ENCODE data around the gene ZNF148. TPM values are rescaled to one million over a fixed set of nuclear protein-coding genes. Genes with fewer than 3 reads are reported as not detected.

The ZNF148 gene
- polyA plus RNA-seq, 2 donors, result 2.6 to 3.6 TPM

DNA sequence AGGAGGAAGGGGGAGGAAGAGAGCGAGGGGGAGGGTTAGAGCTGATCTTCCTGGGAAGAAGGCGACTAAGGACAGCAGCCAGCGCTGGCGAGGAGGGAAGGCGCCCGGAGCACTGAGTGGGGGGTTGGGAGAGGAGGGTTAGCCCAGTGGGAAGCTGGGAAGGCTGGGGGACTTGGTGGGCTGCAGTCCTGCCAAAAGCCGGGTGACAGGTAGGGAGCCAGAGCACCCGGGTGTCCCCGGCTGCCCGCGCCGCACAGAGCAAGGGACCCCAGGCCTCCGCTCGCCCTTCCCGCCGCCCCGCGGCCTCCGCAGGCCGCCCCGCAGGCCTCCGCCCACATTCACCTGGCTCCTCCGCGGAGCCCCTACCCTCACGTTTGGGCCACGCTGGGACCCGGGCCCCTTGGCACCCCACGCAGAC, 163.0 kb downstream of the ZNF148 start:
- Histone ChIP-seq H3K27ac (ENCODE audit: low read depth in 2 of 2, low read length in 1 of 2) (no peak overlapping the region), H3K4me3 (ENCODE audit: low read depth in 1 of 2, low read length in 2 of 2) (peak overlapping the region; percentile 62 to 70), H3K36me3 (ENCODE audit: control insufficient read depth in 2 of 2, insufficient read depth in 2 of 2, low read length in 1 of 2) (no peaks in the 10 kb centered on the region), H3K4me1 (ENCODE audit: control insufficient read depth in 2 of 2, insufficient read depth in 2 of 2, low read length in 1 of 2) (peaks cover 0 to 6% of the 10 kb centered on the region in 2 donors), H3K9me3 (ENCODE audit: control insufficient read depth in 2 of 2, insufficient read depth in 1 of 2, low read depth in 1 of 2, low read length in 1 of 2) (no peaks in the 10 kb centered on the region), H3K27me3 (ENCODE audit: control insufficient read depth in 1 of 2, insufficient read depth in 2 of 2, low read length in 2 of 2) (peaks cover 0 to 3% of the 10 kb centered on the region in 2 donors)
- WGBS, 2 donors, result 3 to 6% methylated on average over 14 to 28 of the region's 28 CpGs

DNA sequence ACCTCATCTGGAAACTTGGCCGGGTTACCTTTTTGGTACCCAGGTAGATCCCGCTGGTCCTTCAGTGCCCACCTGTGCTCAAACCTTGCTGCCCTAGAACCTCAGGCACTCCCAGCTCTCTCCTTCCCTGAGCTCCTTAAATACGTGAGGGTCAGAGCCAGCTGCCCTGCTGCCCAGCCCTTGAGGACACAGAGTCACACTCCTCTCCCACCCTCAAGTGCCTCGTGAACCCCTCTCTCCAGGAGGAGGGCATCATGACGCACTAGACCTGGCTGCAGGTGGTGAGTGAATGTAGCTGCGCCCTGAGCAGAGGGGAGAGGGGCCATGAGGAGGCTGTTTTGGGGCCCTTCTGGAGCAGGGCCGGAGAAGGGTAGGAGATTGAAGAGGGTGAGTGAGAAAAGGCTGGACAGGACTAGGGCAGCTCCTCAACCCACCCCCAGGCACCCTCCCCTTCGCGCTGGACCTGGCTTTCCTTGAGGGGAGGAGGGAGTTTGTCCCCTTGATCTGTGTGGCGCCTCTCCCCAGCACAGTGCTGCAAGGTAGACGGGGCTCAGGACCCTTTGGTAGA, 163.5 kb downstream of the ZNF148 start:
- Histone ChIP-seq H3K4me3 (ENCODE audit: low read depth in 1 of 2, low read length in 2 of 2) (peak overlapping the region; percentile 62 to 70), H3K4me1 (ENCODE audit: control insufficient read depth in 2 of 2, insufficient read depth in 2 of 2, low read length in 1 of 2) (peaks cover 0 to 6% of the 10 kb centered on the region in 2 donors), H3K9me3 (ENCODE audit: control insufficient read depth in 2 of 2, insufficient read depth in 1 of 2, low read depth in 1 of 2, low read length in 1 of 2) (no peaks in the 10 kb centered on the region), H3K27me3 (ENCODE audit: control insufficient read depth in 1 of 2, insufficient read depth in 2 of 2, low read length in 2 of 2) (peaks cover 0 to 3% of the 10 kb centered on the region in 2 donors), H3K27ac (ENCODE audit: low read depth in 2 of 2, low read length in 1 of 2) (no peak overlapping the region), H3K36me3 (ENCODE audit: control insufficient read depth in 2 of 2, insufficient read depth in 2 of 2, low read length in 1 of 2) (no peaks in the 10 kb centered on the region)
- WGBS, 2 donors, result 59 to 65% methylated on average over 11 of the region's 11 CpGs

DNA sequence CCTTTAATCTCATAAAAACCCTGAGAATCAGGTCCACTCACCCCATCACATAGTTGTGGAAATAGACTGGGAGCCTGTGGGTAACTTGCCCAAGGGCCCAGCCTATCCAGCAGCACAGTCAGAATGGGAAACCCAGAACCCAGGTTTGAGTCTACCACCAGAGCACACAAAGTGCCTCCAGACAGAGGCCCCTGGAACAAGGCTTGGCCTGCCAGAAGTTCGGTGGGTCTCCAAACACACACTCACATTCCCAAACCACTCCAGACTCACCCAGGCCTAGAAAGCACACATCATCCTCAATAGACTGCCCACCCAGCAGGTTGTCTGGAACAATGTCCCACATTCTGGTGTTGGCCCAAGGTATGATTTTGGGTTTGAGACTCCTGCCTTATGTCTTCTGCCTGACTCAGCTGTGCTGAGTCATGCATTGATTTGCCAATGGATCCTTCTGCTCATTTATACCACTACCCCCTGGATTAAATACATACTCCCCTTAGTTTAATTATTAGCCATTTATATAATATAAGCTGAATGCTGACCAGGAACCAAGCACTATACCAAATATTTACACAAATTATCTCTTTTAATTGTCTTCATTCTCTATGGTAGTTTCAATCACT, 167.1 kb downstream of the ZNF148 start:
- 95 to 100% methylated on average over 1 of the region's 1 CpG for WGBS, 2 donors
- Histone ChIP-seq H3K4me1 (ENCODE audit: control insufficient read depth in 2 of 2, insufficient read depth in 2 of 2, low read length in 1 of 2) (peaks cover 0 to 6% of the 10 kb centered on the region in 2 donors), H3K36me3 (ENCODE audit: control insufficient read depth in 2 of 2, insufficient read depth in 2 of 2, low read length in 1 of 2) (no peaks in the 10 kb centered on the region), H3K27ac (ENCODE audit: low read depth in 2 of 2, low read length in 1 of 2) (no peak overlapping the region), H3K27me3 (ENCODE audit: control insufficient read depth in 1 of 2, insufficient read depth in 2 of 2, low read length in 2 of 2) (peaks cover 0 to 3% of the 10 kb centered on the region in 2 donors), H3K4me3 (ENCODE audit: low read depth in 1 of 2, low read length in 2 of 2) (no peak overlapping the region), H3K9me3 (ENCODE audit: control insufficient read depth in 2 of 2, insufficient read depth in 1 of 2, low read depth in 1 of 2, low read length in 1 of 2) (no peaks in the 10 kb centered on the region)

DNA sequence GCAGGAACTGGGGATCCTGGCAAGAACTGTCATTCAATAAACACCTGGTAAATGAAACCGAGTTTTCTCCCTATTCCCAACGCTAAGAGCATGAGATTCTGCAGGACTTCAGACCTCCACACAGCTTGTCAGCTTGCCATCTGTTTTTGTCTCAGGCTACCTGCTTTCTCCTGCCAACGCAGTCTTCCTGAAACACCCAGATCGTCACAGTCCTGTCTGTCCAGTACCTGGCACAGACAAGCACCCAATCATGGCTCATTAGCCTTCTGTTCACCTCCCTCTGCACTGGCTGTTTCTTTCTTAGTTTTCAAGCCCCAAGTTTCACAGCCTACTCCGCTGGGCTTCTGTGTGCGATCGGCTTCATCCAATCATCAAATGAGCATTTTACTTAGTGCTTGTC, 167.6 kb downstream of the ZNF148 start:
- H3K9me3 ChIP-seq (ENCODE audit: control insufficient read depth in 2 of 2, insufficient read depth in 1 of 2, low read depth in 1 of 2, low read length in 1 of 2), result no peaks in the 10 kb centered on the region
- no peaks in the 10 kb centered on the region for H3K36me3 ChIP-seq (ENCODE audit: control insufficient read depth in 2 of 2, insufficient read depth in 2 of 2, low read length in 1 of 2)
- WGBS, 2 donors, result 67 to 72% methylated on average over 7 of the region's 7 CpGs
- H3K4me3 ChIP-seq (ENCODE audit: low read depth in 1 of 2, low read length in 2 of 2), result no peak overlapping the region
- H3K27me3 ChIP-seq (ENCODE audit: control insufficient read depth in 1 of 2, insufficient read depth in 2 of 2, low read length in 2 of 2), result peaks cover 0 to 3% of the 10 kb centered on the region in 2 donors
- no peak overlapping the region for H3K27ac ChIP-seq (ENCODE audit: low read depth in 2 of 2, low read length in 1 of 2)
- peaks cover 0 to 6% of the 10 kb centered on the region in 2 donors for H3K4me1 ChIP-seq (ENCODE audit: control insufficient read depth in 2 of 2, insufficient read depth in 2 of 2, low read length in 1 of 2)

DNA sequence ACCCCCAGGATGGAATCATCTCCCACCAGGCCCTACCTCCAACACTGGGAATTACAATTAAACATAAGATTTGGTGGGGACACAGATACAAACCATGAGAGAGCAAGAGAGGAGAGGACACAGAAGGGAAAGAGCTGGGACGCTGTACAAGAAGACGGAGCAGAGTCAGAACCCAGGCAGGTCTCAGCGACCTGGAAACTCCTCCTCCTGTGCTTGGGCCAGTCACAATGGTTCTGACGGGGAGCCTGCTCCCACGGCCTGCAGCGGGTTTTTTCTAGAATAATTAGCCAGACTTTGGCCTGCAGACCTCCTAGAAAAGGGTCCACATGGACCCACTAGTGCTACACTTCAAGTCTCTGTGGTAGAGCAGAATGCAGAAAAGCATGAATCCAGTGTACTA, 168.2 kb downstream of the ZNF148 start:
- Histone ChIP-seq H3K36me3 (ENCODE audit: control insufficient read depth in 2 of 2, insufficient read depth in 2 of 2, low read length in 1 of 2) (no peaks in the 10 kb centered on the region), H3K4me1 (ENCODE audit: control insufficient read depth in 2 of 2, insufficient read depth in 2 of 2, low read length in 1 of 2) (peaks cover 0 to 5% of the 10 kb centered on the region in 2 donors), H3K4me3 (ENCODE audit: low read depth in 1 of 2, low read length in 2 of 2) (no peak overlapping the region), H3K27ac (ENCODE audit: low read depth in 2 of 2, low read length in 1 of 2) (no peak overlapping the region), H3K9me3 (ENCODE audit: control insufficient read depth in 2 of 2, insufficient read depth in 1 of 2, low read depth in 1 of 2, low read length in 1 of 2) (no peaks in the 10 kb centered on the region), H3K27me3 (ENCODE audit: control insufficient read depth in 1 of 2, insufficient read depth in 2 of 2, low read length in 2 of 2) (peaks cover 0 to 3% of the 10 kb centered on the region in 2 donors)
- 61 to 70% methylated on average over 6 of the region's 6 CpGs for WGBS, 2 donors

DNA sequence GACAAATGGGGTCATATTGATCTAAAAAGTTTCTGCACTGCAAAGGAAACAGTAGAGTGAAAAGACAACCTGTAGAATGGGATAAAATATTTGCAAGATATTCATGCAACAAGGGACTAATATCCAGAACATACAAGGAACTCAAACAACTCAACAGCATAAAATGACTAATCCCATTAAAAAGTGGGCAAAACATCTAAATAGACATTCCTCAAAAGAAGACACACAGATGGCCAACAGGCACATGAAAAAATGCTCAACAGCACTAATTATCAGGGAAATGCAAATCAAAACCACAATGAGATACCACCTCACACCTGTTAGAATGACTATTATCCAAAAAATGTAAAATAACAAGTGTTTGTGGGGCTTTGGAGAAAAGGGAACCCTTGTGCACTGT, 171.4 kb downstream of the ZNF148 start:
- no peaks in the 10 kb centered on the region for H3K4me1 ChIP-seq (ENCODE audit: control insufficient read depth in 2 of 2, insufficient read depth in 2 of 2, low read length in 1 of 2)
- H3K9me3 ChIP-seq (ENCODE audit: control insufficient read depth in 2 of 2, insufficient read depth in 1 of 2, low read depth in 1 of 2, low read length in 1 of 2), result no peaks in the 10 kb centered on the region
- no peak overlapping the region for H3K27ac ChIP-seq (ENCODE audit: low read depth in 2 of 2, low read length in 1 of 2)
- no peaks in the 10 kb centered on the region for H3K27me3 ChIP-seq (ENCODE audit: control insufficient read depth in 1 of 2, insufficient read depth in 2 of 2, low read length in 2 of 2)
- no peak overlapping the region for H3K4me3 ChIP-seq (ENCODE audit: low read depth in 1 of 2, low read length in 2 of 2)
- H3K36me3 ChIP-seq (ENCODE audit: control insufficient read depth in 2 of 2, insufficient read depth in 2 of 2, low read length in 1 of 2), result no peaks in the 10 kb centered on the region

DNA sequence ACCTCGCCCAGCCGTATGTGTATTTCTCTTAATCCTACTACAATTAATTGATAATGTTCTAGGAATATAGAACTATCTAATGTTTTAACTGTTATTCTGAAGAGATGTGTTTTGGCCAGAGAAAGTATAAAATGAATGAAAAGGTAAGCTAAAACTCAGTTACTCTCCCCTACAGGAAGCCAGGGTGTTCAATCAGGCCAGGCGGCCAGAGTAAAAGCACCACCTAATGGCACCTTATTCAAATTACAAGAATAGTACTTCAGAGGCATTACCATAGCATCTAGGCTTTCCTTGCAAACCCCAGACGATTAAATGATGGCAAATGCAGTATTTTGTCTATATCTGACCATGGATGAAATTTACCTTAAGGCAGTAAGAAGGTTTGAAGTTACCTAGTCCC, 172.9 kb downstream of the ZNF148 start:
- no peaks in the 10 kb centered on the region for H3K4me1 ChIP-seq (ENCODE audit: control insufficient read depth in 2 of 2, insufficient read depth in 2 of 2, low read length in 1 of 2)
- no peak overlapping the region for H3K27ac ChIP-seq (ENCODE audit: low read depth in 2 of 2, low read length in 1 of 2)
- no peaks in the 10 kb centered on the region for H3K9me3 ChIP-seq (ENCODE audit: control insufficient read depth in 2 of 2, insufficient read depth in 1 of 2, low read depth in 1 of 2, low read length in 1 of 2)
- WGBS, 2 donors, result 86 to 91% methylated on average over 4 of the region's 4 CpGs
- no peaks in the 10 kb centered on the region for H3K36me3 ChIP-seq (ENCODE audit: control insufficient read depth in 2 of 2, insufficient read depth in 2 of 2, low read length in 1 of 2)
- no peaks in the 10 kb centered on the region for H3K27me3 ChIP-seq (ENCODE audit: control insufficient read depth in 1 of 2, insufficient read depth in 2 of 2, low read length in 2 of 2)
- H3K4me3 ChIP-seq (ENCODE audit: low read depth in 1 of 2, low read length in 2 of 2), result no peak overlapping the region

DNA sequence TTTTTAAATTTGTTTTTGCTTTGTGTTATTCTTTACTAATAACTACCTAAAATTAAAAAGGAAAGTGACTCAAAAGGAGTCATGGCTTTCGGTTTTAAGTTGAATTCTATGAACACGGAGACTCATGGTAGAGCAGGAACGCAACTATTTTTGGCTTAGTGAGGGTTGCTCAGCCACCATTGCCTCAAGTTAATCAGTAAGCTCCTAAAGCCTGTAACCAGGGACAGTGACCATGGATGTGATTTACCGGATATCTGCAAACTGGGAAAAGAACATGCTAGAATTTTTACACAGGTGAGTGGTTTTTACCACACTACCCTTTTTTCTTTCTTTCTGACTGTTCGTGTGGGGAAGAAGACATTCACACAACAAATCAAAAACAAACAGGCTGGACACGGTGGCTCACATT, 174.4 kb downstream of the ZNF148 start:
- 87 to 89% methylated on average over 6 of the region's 6 CpGs for WGBS, 2 donors

DNA sequence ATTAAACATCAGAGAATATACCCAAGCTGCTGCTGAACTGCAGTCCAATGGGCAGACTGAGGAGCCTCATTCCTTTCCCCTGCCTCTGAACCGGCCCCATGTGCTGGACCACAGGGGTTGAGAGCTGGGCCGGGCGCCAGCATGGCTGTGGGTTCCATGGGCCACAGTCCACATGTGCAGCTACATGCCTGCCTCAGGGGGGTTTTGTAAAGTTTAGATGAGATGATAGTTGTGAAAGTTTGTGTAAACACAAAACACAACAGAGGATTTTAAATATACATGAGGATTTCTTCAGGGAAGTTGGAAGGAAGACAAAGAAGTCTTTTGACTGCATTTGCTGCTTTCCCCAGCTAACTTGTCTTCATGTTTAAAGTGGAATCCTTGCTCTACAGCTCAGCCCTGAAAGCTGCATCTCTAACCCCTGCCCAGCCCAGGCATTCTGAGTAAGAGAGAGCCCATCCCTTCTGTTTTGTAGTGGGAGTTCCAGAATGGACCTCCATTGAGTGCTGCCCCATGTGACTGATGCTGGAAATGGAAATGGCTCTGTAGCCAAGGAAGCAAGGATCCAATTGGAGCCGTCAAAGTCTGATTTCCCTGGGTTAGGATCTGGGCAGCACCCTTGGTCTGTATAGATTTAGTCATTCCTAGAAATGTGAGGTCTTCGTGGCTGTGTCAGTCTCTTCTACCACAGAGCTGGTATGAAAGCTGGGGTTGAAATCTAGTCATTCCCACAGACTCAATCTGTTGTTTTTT, 180.1 kb downstream of the ZNF148 start:
- no peaks in the 10 kb centered on the region for H3K27me3 ChIP-seq (ENCODE audit: control insufficient read depth in 1 of 2, insufficient read depth in 2 of 2, low read length in 2 of 2)
- WGBS, 2 donors, result 50 to 66% methylated on average over 5 of the region's 5 CpGs
- H3K27ac ChIP-seq (ENCODE audit: low read depth in 2 of 2, low read length in 1 of 2), result no peak overlapping the region

More for the DNA sequence above, 174.4 kb downstream of the ZNF148 start:
- no peaks in the 10 kb centered on the region for H3K9me3 ChIP-seq (ENCODE audit: control insufficient read depth in 2 of 2, insufficient read depth in 1 of 2, low read depth in 1 of 2, low read length in 1 of 2)
- H3K4me1 ChIP-seq (ENCODE audit: control insufficient read depth in 2 of 2, insufficient read depth in 2 of 2, low read length in 1 of 2), result no peaks in the 10 kb centered on the region
- H3K27ac ChIP-seq (ENCODE audit: low read depth in 2 of 2, low read length in 1 of 2), result no peak overlapping the region
- no peak overlapping the region for H3K4me3 ChIP-seq (ENCODE audit: low read depth in 1 of 2, low read length in 2 of 2)
- H3K27me3 ChIP-seq (ENCODE audit: control insufficient read depth in 1 of 2, insufficient read depth in 2 of 2, low read length in 2 of 2), result no peaks in the 10 kb centered on the region
- no peaks in the 10 kb centered on the region for H3K36me3 ChIP-seq (ENCODE audit: control insufficient read depth in 2 of 2, insufficient read depth in 2 of 2, low read length in 1 of 2)

More for the DNA sequence above, 180.1 kb downstream of the ZNF148 start:
- H3K36me3 ChIP-seq (ENCODE audit: control insufficient read depth in 2 of 2, insufficient read depth in 2 of 2, low read length in 1 of 2), result peaks cover 0 to 3% of the 10 kb centered on the region in 2 donors
- peaks cover 4 to 5% of the 10 kb centered on the region in 2 donors for H3K4me1 ChIP-seq (ENCODE audit: control insufficient read depth in 2 of 2, insufficient read depth in 2 of 2, low read length in 1 of 2)
- no peaks in the 10 kb centered on the region for H3K9me3 ChIP-seq (ENCODE audit: control insufficient read depth in 2 of 2, insufficient read depth in 1 of 2, low read depth in 1 of 2, low read length in 1 of 2)
- no peak overlapping the region for H3K4me3 ChIP-seq (ENCODE audit: low read depth in 1 of 2, low read length in 2 of 2)

All from esophagus (tissue), 2 donors.